ENCODE results near the gene ATAD3B.
"Not testable (repeated sequence)": the region's sequence is repeated elsewhere in the genome, so short reads cannot be mapped to it uniquely, and the experiment has no call there.

Gene ATAD3B

DNA sequence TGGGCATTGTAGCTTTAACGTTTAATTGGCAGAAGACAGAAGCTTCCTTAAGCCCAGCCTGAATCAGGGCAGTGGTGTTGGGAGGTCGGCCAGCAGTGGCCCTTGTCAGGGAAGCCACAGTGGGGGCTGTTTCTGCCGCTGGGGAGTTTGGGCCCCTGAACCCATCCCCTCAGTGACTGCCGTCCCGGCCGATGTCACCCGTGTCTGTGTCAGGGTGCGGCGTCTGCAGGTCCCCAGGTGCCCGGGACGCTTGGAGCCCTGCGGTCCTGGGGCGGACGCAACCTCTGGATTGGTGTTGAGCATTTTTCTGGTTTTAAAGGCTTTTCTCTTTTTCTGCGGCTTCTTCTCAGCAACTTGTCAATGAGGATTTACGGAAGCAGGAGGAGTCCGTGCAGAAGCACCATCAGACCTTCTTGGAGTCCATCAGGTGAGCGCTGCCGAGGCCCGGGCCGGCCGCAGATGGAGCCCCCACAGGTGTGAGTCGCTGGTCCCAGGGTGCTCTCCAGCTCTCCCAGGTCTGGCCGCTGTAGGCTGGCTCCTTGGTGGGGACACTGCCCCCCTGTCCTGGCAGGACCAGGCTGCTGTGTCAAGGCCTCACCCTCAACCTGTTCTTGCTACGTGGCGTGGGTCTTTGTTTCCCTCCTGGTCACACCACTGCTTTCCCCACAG lies 19.7 kb upstream of the ATAD3B start:
- DNase-seq (ENCODE audit: low read depth in 2 of 2) = no peak

DNA sequence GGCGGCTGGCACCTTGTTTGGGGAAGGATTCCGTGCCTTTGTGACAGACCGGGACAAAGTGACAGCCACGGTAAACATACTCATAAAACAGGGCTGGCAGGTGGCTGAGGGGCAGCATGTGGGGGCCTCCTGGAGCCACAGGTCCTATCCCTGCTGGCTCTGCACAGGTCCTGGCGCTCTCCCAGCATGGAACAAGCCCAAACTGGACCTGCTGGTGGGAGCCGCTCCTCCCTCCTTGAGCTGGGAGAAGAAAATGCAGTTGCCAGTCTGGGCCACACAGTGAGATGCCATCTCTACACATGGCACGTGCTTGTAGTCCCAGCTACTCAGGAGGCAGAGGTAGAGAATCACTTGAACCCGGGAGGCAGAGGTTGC lies 19.2 kb upstream of the ATAD3B start:
- DNase-seq (ENCODE audit: low read depth in 2 of 2) = not testable (repeated sequence)

DNA sequence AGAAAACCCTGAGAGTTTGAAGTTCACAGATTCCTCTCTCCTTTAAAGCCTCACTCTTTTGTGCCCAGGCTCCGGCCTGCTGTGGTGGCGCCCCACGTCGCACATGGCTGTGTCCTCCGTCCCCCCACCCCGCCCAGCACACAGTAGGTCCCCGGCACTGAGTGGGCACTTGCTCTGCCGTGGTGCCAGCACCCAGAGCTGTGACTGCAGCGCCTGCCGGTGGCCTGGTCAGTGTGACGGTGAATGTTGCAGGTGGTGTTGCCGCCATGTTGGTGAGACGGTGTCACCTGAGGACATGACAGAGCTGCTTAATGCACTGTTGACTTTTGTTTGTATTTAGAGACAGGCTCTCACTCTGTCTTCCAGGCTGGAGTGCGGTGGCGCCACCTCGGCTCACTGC lies 18.7 kb upstream of the ATAD3B start:
- DNase-seq (ENCODE audit: low read depth in 2 of 2) = no peak

DNA sequence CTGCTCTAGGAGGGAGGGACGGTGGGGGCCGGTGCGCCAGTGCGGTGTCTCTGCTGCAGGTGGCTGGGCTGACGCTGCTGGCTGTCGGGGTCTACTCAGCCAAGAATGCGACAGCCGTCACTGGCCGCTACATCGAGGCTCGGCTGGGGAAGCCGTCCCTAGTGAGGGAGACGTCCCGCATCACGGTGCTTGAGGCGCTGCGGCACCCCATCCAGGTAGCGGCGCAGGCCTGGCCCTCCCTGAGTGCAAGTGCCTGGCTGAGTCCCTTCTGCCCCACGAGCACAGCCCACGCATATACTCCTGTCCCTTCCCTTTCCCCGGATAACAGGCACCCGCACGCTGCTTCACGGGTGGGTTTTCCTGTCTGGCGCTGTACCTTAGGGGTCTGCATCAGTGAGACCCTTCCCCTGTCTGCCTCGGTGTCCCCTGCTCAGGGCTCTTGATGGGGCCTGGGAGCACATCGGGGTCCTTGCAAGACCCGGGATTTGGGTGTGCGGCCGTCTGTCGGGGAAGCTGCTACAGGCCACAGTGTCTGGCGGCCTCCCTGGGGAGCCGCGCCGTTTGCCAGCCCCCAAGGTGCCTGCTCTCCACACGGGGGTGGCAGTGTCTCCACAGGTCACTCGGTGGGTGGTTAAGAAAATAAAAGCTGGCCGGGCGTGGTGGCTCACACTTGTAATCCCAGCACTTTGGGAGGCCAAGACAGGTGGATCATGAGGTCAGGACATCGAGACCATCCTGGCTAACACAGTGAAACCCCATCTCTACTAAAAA lies 17.1 kb upstream of the ATAD3B start:
- not testable (repeated sequence) for DNase-seq (ENCODE audit: low read depth in 2 of 2)

- DNase-seq (ENCODE audit: low read depth in 2 of 2) = no peak
Measured at GRCh38 chr1:1455366-1455884, 16.1 kb upstream of the ATAD3B start.

DNA sequence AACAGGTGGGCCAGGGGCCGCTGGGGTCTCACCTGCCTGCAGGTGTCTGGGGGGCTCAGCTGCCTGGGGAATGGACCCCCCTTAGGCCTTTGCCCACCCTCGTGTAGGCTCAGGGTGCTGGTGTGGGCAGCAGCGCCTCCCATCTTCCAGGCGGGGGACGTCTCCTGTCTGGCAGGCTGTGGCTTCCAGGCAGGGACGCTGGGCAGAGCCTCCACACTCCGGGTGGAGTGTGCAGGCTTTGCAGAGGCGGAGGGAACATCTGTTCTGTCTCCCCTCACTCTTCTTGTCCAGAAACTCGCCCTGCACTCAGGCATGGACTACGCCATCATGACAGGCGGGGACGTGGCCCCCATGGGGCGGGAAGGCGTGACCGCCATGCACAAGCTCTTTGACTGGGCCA lies 15.6 kb upstream of the ATAD3B start:
- DNase-seq (ENCODE audit: low read depth in 2 of 2) = not testable (repeated sequence)

DNA sequence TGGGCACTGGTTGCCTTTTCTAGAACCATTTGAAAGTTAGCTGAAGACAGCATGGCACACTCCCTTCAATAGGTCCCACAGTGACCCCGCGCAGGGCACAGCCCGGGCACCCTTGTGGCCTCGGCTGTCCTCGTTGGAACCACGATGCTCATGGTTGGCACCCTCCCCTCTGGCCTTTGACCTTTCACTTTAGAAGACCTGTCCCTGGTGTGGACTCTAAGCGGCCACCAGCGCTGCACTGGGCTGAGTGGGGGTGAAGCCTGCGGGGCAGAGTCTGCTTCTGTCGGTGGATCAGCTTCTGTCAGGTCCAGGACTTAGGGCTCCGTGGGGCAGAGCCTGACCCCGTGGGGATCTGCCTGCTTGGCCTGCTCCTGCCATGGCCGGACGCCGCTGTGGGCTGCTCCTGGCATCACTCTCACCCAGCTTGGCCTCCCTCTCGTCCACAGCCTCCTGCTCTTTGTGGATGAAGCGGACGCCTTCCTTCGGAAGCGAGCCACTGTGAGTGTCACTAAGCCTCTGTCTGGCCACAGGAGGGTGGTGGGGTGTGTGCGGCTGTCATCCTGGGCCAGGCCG lies 14.8 kb upstream of the ATAD3B start:
- DNase-seq (ENCODE audit: low read depth in 2 of 2) = not testable (repeated sequence)

DNA sequence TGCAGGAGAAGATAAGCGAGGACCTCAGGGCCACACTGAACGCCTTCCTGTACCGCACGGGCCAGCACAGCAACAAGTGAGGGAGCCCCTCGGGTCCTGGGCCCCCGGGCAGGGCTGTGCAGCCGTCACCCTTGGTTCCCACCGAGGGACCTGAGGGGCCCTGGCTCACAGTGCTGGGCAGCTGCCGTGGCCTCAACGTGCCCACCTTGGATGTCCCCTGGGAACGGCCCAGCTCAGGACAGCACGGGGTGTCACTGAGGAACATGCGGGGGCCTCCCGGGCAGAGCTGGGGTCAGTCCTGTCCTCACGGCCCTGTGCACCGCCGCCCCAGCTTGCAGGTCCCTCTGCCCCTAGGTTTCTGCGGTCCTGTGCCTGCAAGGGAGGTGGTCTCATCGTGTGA lies 12.4 kb upstream of the ATAD3B start:
- not testable (repeated sequence) for DNase-seq (ENCODE audit: low read depth in 2 of 2)

DNA sequence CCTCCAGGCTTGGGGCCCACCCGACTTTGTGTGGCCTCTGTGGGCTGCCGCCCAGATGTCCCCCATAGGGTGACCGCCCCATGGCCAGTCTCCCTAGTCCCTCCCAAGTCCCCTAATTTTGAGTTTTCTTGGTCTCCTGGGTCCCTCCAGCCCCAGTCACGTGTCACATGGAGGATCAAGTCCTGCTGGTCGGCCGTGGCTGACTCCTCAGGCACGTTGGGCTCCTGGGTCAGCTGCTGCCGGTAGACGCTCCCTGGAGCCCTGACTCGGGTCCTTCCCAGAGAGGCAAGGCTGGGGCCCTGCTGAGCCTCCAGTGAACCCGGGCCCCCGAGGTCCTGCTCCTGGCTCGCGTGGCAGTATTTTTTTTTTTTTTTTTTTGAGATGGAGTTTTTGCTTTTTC lies 11.9 kb upstream of the ATAD3B start:
- not testable (repeated sequence) for DNase-seq (ENCODE audit: low read depth in 2 of 2)

- no peak for DNase-seq (ENCODE audit: low read depth in 2 of 2)
Measured at GRCh38 chr1:1460540-1461130, 10.9 kb upstream of the ATAD3B start.

- DNase-seq (ENCODE audit: low read depth in 2 of 2) = no peak
Measured at GRCh38 chr1:1461721-1462317, 9.7 kb upstream of the ATAD3B start.

DNA sequence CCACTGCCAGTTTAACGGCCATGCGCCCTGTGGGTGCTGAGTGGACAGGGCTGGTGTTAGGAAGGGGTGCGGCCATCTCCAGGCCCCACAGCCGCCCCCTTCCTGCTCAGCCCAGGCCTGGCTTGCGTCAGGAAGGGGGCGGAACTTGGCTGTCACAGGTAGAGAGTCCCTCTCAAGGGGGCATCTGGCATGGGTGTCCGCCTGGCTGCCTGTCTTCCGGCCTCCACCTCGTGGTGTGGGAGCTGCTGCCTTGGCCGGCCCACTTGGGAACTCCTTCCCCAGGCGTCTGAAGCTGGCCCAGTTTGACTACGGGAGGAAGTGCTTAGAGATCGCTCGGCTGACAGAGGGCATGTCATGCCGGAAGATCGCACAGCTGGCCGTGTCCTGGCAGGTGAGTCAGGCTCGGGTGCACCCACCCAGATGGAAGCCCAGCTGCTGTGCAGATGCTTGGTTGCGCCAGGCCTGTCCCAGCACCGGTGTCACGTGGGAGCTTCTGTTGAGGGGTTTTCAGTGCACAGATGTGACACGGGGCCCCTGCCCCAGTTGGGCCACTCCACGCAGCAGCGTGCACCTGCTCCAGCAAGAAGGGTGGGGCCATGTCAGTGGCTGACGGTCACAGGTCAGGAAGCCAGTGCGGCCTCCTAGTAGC lies 9.1 kb upstream of the ATAD3B start:
- peak in 1 of 2 experiments; percentile 1 for DNase-seq (ENCODE audit: low read depth in 2 of 2)

DNA sequence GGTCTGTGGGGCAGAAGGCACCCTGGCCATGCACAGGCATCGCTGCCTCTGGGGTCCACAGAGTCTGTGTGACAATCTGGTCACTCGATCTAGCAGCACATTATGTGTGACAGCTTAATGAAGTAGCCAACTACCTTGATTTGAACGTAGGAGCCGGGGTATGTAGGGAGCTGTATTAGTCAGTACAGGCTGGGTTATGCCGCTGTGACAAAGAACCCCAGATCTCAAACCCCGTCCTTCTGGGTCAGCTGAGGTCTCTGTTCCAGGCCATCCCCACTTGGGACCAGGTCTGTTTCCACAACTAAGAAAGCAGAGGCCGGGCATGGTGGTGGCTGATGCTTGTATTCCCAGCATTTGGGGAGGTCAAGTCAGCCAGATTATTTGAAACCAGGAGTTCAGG lies 8.3 kb upstream of the ATAD3B start:
- no peak for DNase-seq (ENCODE audit: low read depth in 2 of 2)

GRCh38 chr1:1468196-1468985 lies 3.2 kb upstream of the ATAD3B start:
- not testable (repeated sequence) for DNase-seq (ENCODE audit: low read depth in 2 of 2)

GRCh38 chr1:1470626-1471388 lies 758 bp upstream of the ATAD3B start:
- no peak for DNase-seq (ENCODE audit: low read depth in 2 of 2)

GRCh38 chr1:1472053-1472876 lies 700 bp downstream of the ATAD3B start:
- not testable (repeated sequence) for DNase-seq (ENCODE audit: low read depth in 2 of 2)

DNA sequence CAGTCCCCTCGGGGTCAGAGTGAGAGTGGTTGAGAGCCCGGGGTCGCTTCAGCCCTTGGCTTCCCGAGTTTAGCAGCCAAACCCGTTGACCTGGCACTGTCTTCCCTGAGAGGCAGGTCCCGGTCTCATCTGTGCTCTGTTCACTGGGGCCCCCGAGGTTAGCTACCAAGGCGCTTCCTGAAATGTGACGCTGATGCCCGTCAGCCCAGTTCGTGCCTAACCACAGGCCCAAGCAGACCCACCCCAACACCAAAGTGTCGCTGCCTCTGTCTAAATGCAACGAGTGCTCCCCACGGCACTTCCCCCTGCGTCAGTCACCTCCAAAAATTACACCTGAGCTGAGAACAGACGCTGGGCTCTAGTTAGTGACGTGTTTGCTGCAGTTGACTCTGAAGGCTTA lies 4.4 kb downstream of the ATAD3B start:
- not testable (repeated sequence) for DNase-seq (ENCODE audit: low read depth in 2 of 2)

GRCh38 chr1:1477206-1477605 lies 5.6 kb downstream of the ATAD3B start:
- no peak for DNase-seq (ENCODE audit: low read depth in 2 of 2)
